Erythroblast (primary cell): ENCODE results near the gene EIF3F.

Experiments used
- GATA1 ChIP-seq: IDR thresholded peaks from 2 replicates; pipeline ENCODE4 v1.6.1; 2011; ENCODE audit warnings: low read depth, mild to moderate bottlenecking, control low read depth, low read length, moderate library complexity
- POLR2A ChIP-seq: IDR thresholded peaks from 2 replicates; pipeline ENCODE4 v1.6.1; 2011; ENCODE audit warnings: mild to moderate bottlenecking, low read length

DNA sequence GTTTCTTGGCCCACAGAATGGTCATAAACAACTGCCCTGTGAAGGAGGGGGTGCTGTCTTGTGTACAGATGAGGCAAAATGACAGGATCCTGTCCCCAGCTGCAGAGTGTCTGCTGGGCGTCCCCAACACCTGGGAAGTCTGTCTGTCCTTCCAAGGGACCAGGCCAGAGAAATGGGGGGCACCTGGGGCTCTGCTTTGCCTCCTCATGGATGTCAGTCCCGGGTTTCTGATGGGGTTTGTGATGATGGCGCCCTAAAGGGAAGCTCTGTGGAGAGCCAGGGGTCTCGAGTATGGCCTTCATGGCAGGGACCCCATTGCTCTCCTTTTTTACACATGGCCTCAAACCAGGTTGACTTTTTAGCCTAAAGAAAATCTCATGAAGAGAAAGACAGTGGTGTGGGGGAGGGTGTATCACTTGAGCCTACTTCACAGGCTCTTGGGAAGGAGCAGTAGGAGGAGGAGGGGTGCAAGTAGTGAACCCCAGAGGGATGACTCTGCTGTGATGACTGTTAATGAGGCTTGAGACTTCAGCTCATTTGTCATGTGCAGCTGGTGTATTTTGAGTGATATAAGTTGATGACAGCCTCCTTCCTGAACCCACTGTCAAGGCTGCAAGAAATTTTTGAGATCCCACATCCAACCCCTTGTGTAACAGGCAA lies 53.3 kb downstream of the EIF3F start:
- TF ChIP-seq POLR2A = no peak
- TF ChIP-seq GATA1 = no peak
